ENCODE measurements around the gene CELF5. TPM values are rescaled to one million over a fixed set of nuclear protein-coding genes. Genes with fewer than 3 reads are reported as not detected.

Gene CELF5
- total RNA-seq, 1 experiment from 2014 or later: 0.48 TPM

DNA sequence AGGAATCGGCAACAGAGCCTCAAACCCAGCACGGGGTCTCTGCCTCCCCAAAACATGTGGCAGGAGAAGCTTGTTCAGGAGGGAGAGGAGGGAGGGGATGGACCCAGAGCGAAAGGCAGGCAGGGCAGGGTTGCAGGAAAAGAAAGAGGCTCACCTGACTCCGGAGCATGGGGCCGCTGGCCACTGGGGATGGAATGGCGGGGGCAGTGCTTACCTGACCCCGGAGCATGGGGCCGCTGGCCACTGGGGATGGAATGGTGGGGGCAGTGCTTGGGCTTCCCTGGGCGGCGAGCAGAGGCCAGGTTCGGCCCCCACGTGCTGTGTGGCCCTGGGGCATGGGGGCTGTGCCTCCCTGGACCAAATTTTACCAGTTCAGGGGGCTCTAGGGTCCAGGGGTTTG lies 13.3 kb upstream of the CELF5 start:
- POLR2A ChIA-PET (ENCODE audit: unreplicated experiment): no interaction called here
- CTCF ChIA-PET: interaction anchor here (0.5 kb wide), 1 partner anchor 52 kb away, joined by 6 read pairs; no protein-coding TSS in a partner anchor

DNA sequence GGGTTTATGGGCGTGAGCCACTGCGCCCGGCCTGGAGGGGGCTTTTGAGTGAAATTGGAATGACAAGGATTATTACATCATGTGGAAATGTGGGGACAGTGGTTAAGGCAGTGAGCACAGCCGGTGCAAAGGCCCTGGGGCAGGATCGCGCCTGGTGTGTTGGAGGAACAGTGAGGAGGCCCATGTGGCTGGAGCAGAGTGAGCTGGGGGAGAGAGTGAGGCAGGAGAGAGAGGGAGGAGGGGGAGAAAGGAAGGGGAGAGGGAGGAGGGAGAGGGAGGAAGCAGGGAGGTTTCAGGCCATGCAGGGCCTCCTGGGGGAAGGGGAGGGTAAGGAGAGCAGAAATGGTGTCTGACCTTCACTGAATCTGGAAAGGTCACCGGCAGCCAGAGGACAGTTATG lies 11.3 kb upstream of the CELF5 start:
- no peaks in the 10 kb centered on the region for H3K79me2 ChIP-seq (ENCODE audit: low read depth)
- H2AFZ ChIP-seq: no peak overlapping the region
- H3K27me3 ChIP-seq (ENCODE audit: insufficient read depth, low read depth): no peaks in the 10 kb centered on the region
- H3K4me2 ChIP-seq: no peak overlapping the region
- BruUV-seq (replicated peaks): no TSS peak
- CTCF ChIA-PET: no interaction called here
- H3K4me1 ChIP-seq (replicated peaks; ENCODE audit: insufficient read depth): no peaks in the 10 kb centered on the region
- DNase-seq: no peak
- no peak overlapping the region for H3K4me3 ChIP-seq
- no peaks in the 10 kb centered on the region for H3F3A ChIP-seq (ENCODE audit: insufficient read depth, low read depth)
- POLR2A ChIA-PET (ENCODE audit: unreplicated experiment): no interaction called here
- H3K27ac ChIP-seq: no peak overlapping the region
- no peaks in the 10 kb centered on the region for H3K36me3 ChIP-seq (ENCODE audit: low read depth)
- H4K20me1 ChIP-seq (ENCODE audit: insufficient read depth): no peaks in the 10 kb centered on the region
- intact Hi-C loops (cut with micrococcal nuclease; ENCODE audit: unreplicated experiment): no loop called here
- H3K9me3 ChIP-seq (ENCODE audit: insufficient read depth, low read depth): no peaks in the 10 kb centered on the region
- H3K9me2 ChIP-seq (ENCODE audit: insufficient read depth): no peaks in the 10 kb centered on the region
- TF ChIP-seq EZH2 (IDR thresholded peaks at IDR 0.05; ENCODE audit: low read depth): no peak
- TF ChIP-seq, protein P1, sequence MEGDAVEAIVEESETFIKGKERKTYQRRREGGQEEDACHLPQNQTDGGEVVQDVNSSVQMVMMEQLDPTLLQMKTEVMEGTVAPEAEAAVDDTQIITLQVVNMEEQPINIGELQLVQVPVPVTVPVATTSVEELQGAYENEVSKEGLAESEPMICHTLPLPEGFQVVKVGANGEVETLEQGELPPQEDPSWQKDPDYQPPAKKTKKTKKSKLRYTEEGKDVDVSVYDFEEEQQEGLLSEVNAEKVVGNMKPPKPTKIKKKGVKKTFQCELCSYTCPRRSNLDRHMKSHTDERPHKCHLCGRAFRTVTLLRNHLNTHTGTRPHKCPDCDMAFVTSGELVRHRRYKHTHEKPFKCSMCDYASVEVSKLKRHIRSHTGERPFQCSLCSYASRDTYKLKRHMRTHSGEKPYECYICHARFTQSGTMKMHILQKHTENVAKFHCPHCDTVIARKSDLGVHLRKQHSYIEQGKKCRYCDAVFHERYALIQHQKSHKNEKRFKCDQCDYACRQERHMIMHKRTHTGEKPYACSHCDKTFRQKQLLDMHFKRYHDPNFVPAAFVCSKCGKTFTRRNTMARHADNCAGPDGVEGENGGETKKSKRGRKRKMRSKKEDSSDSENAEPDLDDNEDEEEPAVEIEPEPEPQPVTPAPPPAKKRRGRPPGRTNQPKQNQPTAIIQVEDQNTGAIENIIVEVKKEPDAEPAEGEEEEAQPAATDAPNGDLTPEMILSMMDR (conservative IDR thresholded peaks at IDR 0.05): no peak

More for the DNA sequence above, 13.3 kb upstream of the CELF5 start:
- TF ChIP-seq, protein P1 (conservative IDR thresholded peaks at IDR 0.05): no peak
- no peak for TF ChIP-seq EZH2 (IDR thresholded peaks at IDR 0.05; ENCODE audit: low read depth)
- no TSS peak for BruUV-seq (replicated peaks)
- Histone ChIP-seq H3K4me1 (replicated peaks; ENCODE audit: insufficient read depth) (no peaks in the 10 kb centered on the region), H3K27ac (no peak overlapping the region), H2AFZ (no peak overlapping the region), H3K27me3 (ENCODE audit: insufficient read depth, low read depth) (no peaks in the 10 kb centered on the region), H3K9me3 (ENCODE audit: insufficient read depth, low read depth) (no peaks in the 10 kb centered on the region), H3K9me2 (ENCODE audit: insufficient read depth) (no peaks in the 10 kb centered on the region), H3F3A (ENCODE audit: insufficient read depth, low read depth) (no peaks in the 10 kb centered on the region), H3K36me3 (ENCODE audit: low read depth) (no peaks in the 10 kb centered on the region), H3K4me3 (no peak overlapping the region), H4K20me1 (ENCODE audit: insufficient read depth) (no peaks in the 10 kb centered on the region), H3K4me2 (no peak overlapping the region), H3K79me2 (ENCODE audit: low read depth) (no peaks in the 10 kb centered on the region)
- intact Hi-C loops (cut with micrococcal nuclease; ENCODE audit: unreplicated experiment): no loop called here
- DNase-seq: no peak

DNA sequence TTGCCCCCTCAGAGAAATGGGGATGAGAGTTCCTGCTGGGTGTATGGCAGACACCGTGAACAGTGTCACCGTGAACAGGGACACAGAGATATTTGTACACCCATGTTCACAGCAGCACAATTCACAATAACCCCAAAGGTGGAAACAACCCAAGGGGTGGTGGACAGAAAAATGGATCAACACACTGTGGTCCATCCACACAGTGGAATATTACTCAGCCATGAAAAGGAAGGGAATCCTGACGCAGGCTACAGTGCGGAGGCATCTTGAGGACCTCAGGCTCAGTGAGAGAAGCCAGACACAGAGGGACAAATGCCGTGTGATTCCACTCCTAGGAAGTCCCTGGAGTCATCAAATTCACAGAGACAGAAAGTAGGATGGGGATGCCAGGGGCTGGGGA lies 7.6 kb upstream of the CELF5 start:
- no peak overlapping the region for H3K27ac ChIP-seq
- no peaks in the 10 kb centered on the region for H3K9me3 ChIP-seq (ENCODE audit: insufficient read depth, low read depth)
- no peaks in the 10 kb centered on the region for H3K79me2 ChIP-seq (ENCODE audit: low read depth)
- DNase-seq: no peak
- H2AFZ ChIP-seq: no peak overlapping the region
- H3K4me1 ChIP-seq (replicated peaks; ENCODE audit: insufficient read depth): no peaks in the 10 kb centered on the region
- no peaks in the 10 kb centered on the region for H3F3A ChIP-seq (ENCODE audit: insufficient read depth, low read depth)
- H3K27me3 ChIP-seq (ENCODE audit: insufficient read depth, low read depth): no peaks in the 10 kb centered on the region
- TF ChIP-seq EZH2 (IDR thresholded peaks at IDR 0.05; ENCODE audit: low read depth): no peak
- TF ChIP-seq, protein P1 (conservative IDR thresholded peaks at IDR 0.05): no peak
- ChIA-PET CTCF (no interaction called here), POLR2A (ENCODE audit: unreplicated experiment) (no interaction called here)
- H3K4me3 ChIP-seq: no peak overlapping the region
- H3K36me3 ChIP-seq (ENCODE audit: low read depth): no peaks in the 10 kb centered on the region
- no peak overlapping the region for H3K4me2 ChIP-seq
- no peaks in the 10 kb centered on the region for H3K9me2 ChIP-seq (ENCODE audit: insufficient read depth)
- no TSS peak for BruUV-seq (replicated peaks)
- intact Hi-C loops (cut with micrococcal nuclease; ENCODE audit: unreplicated experiment): no loop called here
- no peaks in the 10 kb centered on the region for H4K20me1 ChIP-seq (ENCODE audit: insufficient read depth)

All from PC-9 (cell line).